Mesenchymal stem cell (in vitro differentiated cells and primary cell): ENCODE results near the gene NT5C3A.

Experiments
- DNase-seq: peaks from one replicate; pipeline ENCODE4 v3.0.0-alpha.2; 2013
- H2AFZ ChIP-seq: one replicate; pipeline ENCODE4 v1.6.1; 2013; ENCODE audit warnings: low read depth, mild to moderate bottlenecking, control low read depth, inconsistent platforms, low read length, moderate library complexity
- H2AK5ac ChIP-seq: 2 replicates; pipeline ENCODE4 v1.6.1; 2013; ENCODE audit warnings: low read length, moderate library complexity, mild to moderate bottlenecking, inconsistent platforms; ENCODE audit not compliant: severe bottlenecking
- H2BK120ac ChIP-seq: one replicate; pipeline ENCODE4 v1.6.1; 2013; ENCODE audit warnings: low read depth, mild to moderate bottlenecking, inconsistent platforms, low read length, moderate library complexity
- H2BK12ac ChIP-seq, 2 experiments: one replicate each; pipeline ENCODE4 v1.6.1; 2013; ENCODE audit warnings: inconsistent platforms in 2 of 2, low read length in 2 of 2, mild to moderate bottlenecking in 2 of 2, moderate library complexity in 2 of 2, control low read depth in 1 of 2
- H2BK15ac ChIP-seq: one replicate; pipeline ENCODE4 v1.6.1; 2013; ENCODE audit warnings: mild to moderate bottlenecking, low read depth, inconsistent platforms; ENCODE audit not compliant: poor library complexity, severe bottlenecking
- H2BK5ac ChIP-seq: 2 replicates; pipeline ENCODE4 v1.6.1; 2013; ENCODE audit warnings: low read depth, mild to moderate bottlenecking, low read length, control low read depth, inconsistent platforms; ENCODE audit not compliant: poor library complexity, severe bottlenecking
- H3K14ac ChIP-seq, 2 experiments: one replicate each; pipeline ENCODE4 v1.6.1; 2013; ENCODE audit warnings: inconsistent platforms in 2 of 2, low read length in 2 of 2, control low read depth in 1 of 2, mild to moderate bottlenecking in 1 of 2, moderate library complexity in 1 of 2
- H3K18ac ChIP-seq, 2 experiments: one replicate each; pipeline ENCODE4 v1.6.1; 2013; ENCODE audit warnings: inconsistent platforms in 2 of 2, low read length in 2 of 2, control low read depth in 1 of 2, low read depth in 1 of 2, mild to moderate bottlenecking in 1 of 2
- H3K23ac ChIP-seq, 2 experiments: one replicate each; pipeline ENCODE4 v1.6.1; 2013; ENCODE audit warnings: inconsistent platforms in 2 of 2, low read length in 2 of 2, mild to moderate bottlenecking in 2 of 2, moderate library complexity in 2 of 2, control low read depth in 1 of 2
- H3K27ac ChIP-seq: 2 replicates; pipeline ENCODE4 v1.5.1; 2013; ENCODE audit warnings: mild to moderate bottlenecking, moderate library complexity, low read length, control low read depth, inconsistent platforms; ENCODE audit not compliant: poor library complexity, severe bottlenecking
- H3K27me3 ChIP-seq, 2 experiments: 2 replicates each; pipeline versions ENCODE4 v1.6.1 to v1.7.0; 2013; ENCODE audit warnings: low read length in 2 of 2, mild to moderate bottlenecking in 2 of 2, moderate library complexity in 2 of 2, control low read depth in 1 of 2, inconsistent platforms in 1 of 2; ENCODE audit not compliant: control insufficient read depth in 1 of 2, insufficient read depth in 1 of 2
- H3K36me3 ChIP-seq, 2 experiments: 2 replicates each; pipeline versions ENCODE4 v1.6.1 to v1.7.0; 2013; ENCODE audit warnings: low read length in 2 of 2, control low read depth in 1 of 2, inconsistent platforms in 1 of 2, low read depth in 1 of 2, mild to moderate bottlenecking in 1 of 2; ENCODE audit not compliant: insufficient read depth in 2 of 2, control insufficient read depth in 1 of 2
- H3K4ac ChIP-seq, 2 experiments: one replicate each; pipeline ENCODE4 v1.6.1; 2013; ENCODE audit warnings: inconsistent platforms in 2 of 2, low read length in 2 of 2, mild to moderate bottlenecking in 2 of 2, moderate library complexity in 2 of 2, control low read depth in 1 of 2, low read depth in 1 of 2
- H3K4me1 ChIP-seq: 2 replicates; pipeline ENCODE4 v1.6.1; 2013; ENCODE audit warnings: low read depth, low read length, control low read depth; ENCODE audit not compliant: control insufficient read depth, insufficient read depth
- H3K4me2 ChIP-seq: 2 replicates; pipeline ENCODE4 v1.6.1; 2013; ENCODE audit warnings: low read length, mild to moderate bottlenecking, inconsistent platforms; ENCODE audit not compliant: poor library complexity, severe bottlenecking
- H3K4me3 ChIP-seq, 2 experiments: 2 replicates each; pipeline versions ENCODE4 v1.5.1 to v1.7.0; 2013; ENCODE audit warnings: low read length in 2 of 2, mild to moderate bottlenecking in 2 of 2, control low read depth in 1 of 2, low read depth in 1 of 2; ENCODE audit not compliant: insufficient read depth in 1 of 2
- H3K79me1 ChIP-seq: replicated peaks from 2 replicates; pipeline ENCODE4 v1.6.1; 2013; ENCODE audit warnings: mild to moderate bottlenecking, control low read depth, low read length, inconsistent platforms; ENCODE audit not compliant: poor library complexity, severe bottlenecking
- H3K9ac ChIP-seq: 2 replicates; pipeline ENCODE4 v1.7.0; 2013; ENCODE audit warnings: mild to moderate bottlenecking, low read length, moderate library complexity
- H3K9me3 ChIP-seq: 2 replicates; pipeline ENCODE4 v1.7.0; 2013; ENCODE audit warnings: mild to moderate bottlenecking, low read length; ENCODE audit not compliant: control insufficient read depth
- H4K8ac ChIP-seq: one replicate; pipeline ENCODE4 v1.6.1; 2013; ENCODE audit warnings: inconsistent platforms, mild to moderate bottlenecking, low read length, moderate library complexity
- H4K91ac ChIP-seq: one replicate; pipeline ENCODE4 v1.6.1; 2013; ENCODE audit warnings: mild to moderate bottlenecking, low read length, inconsistent platforms
- WGBS: methylation state at CpG from one replicate; pipeline ENCODE4 v1.1.7; 2013; ENCODE audit warnings: mixed read lengths; 5-methylcytosine and 5-hydroxymethylcytosine counted together

The NT5C3A gene

DNA sequence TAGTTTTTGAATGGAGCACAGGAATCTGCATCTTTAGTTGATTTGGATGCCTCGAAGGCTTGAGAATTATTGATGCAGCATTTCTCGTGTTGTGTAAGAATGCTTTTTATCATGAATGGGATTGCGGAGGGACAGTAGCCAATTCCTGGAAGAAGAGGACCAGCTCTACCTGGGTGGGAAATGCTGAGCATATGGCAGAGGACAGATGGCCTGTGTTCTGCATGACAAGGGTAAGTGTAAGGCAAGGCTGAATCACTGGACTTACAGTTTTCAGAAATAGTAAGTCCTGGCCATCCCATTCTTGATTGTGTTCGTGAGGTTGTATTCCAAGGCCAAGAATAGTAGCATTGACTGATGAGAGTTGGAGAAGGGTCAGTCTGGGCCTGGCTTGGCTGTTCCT is 30.7 kb upstream of the NT5C3A start:
- Histone ChIP-seq H4K91ac (no peak overlapping the region), H2AFZ (no peak overlapping the region), H3K36me3 (peaks cover 17 to 53% of the 10 kb centered on the region in 2 experiments), H3K23ac (no peak overlapping the region), H4K8ac (no peak overlapping the region), H3K4me1 (no peaks in the 10 kb centered on the region), H3K9me3 (no peaks in the 10 kb centered on the region), H3K79me1 (no peaks in the 10 kb centered on the region), H2BK15ac (no peak overlapping the region), H2BK120ac (no peak overlapping the region), H2BK5ac (no peak overlapping the region), H3K18ac (no peak overlapping the region), H3K4ac (no peak overlapping the region), H3K4me2 (no peak overlapping the region), H3K27me3 (no peaks in the 10 kb centered on the region), H2AK5ac (no peak overlapping the region), H3K14ac (no peak overlapping the region), H3K27ac (no peak overlapping the region), H3K4me3 (no peak overlapping the region), H2BK12ac (no peak overlapping the region), H3K9ac (no peak overlapping the region)
- WGBS, result 97% methylated on average over 4 of the region's 4 CpGs
- DNase-seq, result no peak

DNA sequence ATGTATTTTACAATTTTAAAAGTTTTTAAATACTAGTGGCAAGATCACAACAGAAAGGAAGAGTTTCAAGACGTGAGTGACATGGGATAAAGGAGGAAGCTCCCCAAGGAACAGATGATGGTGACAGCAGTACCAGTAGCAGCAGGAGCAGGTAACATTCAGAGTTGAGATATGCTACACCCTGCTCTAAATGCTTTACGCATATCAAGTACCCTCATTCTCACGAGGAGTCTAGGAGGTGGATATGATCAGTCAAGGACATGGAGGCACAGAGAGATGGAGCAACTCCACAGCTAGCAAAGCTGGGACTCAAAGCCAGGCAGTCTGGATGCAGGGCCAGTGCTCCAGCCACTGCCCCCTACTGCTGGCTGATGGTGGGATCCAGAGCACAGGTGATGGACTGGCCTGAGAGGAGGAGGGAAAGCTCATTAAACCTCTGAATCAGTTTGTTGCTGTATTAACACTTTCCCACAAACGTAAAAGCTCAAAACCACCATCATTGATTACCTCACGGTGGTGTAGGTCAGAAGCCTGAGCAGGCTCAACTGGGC is 29.1 kb upstream of the NT5C3A start:
- no peak overlapping the region for H2BK120ac ChIP-seq
- no peak overlapping the region for H3K18ac ChIP-seq
- no peak overlapping the region for H3K4me2 ChIP-seq
- H4K8ac ChIP-seq, result no peak overlapping the region
- no peaks in the 10 kb centered on the region for H3K79me1 ChIP-seq
- no peak overlapping the region for H3K14ac ChIP-seq
- no peak overlapping the region for H2BK5ac ChIP-seq
- no peak overlapping the region for H3K27ac ChIP-seq
- H3K4ac ChIP-seq, result no peak overlapping the region
- peaks cover 13 to 39% of the 10 kb centered on the region in 2 experiments for H3K36me3 ChIP-seq
- H4K91ac ChIP-seq, result no peak overlapping the region
- H2AFZ ChIP-seq, result no peak overlapping the region
- no peak overlapping the region for H3K23ac ChIP-seq
- H2BK15ac ChIP-seq, result no peak overlapping the region
- no peak overlapping the region for H3K9ac ChIP-seq
- no peak for DNase-seq
- no peak overlapping the region for H2BK12ac ChIP-seq
- no peak overlapping the region for H2AK5ac ChIP-seq
- WGBS, result 89% methylated on average over 5 of the region's 5 CpGs
- H3K27me3 ChIP-seq, result no peaks in the 10 kb centered on the region
- no peaks in the 10 kb centered on the region for H3K4me1 ChIP-seq
- no peaks in the 10 kb centered on the region for H3K9me3 ChIP-seq
- no peak overlapping the region for H3K4me3 ChIP-seq

DNA sequence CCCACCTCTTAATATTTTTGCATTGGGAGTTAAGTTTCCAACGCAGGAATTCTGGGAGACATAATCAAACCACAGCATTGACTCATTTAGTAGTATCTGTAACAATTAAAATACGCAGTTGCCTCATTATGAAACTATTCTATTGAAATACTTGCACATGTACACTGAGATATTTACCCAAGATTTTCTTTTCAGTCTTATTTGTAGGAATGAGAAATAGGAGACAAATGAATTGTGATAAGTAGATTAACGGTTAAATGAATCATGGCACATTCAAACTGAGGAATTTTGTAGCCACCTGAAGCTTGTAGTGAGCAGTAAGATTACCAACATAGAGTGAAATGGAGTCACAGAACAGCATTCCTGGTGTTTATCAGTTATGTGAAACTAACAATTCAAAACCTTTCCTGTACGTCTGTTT is 28.5 kb upstream of the NT5C3A start:
- Histone ChIP-seq H3K18ac (no peak overlapping the region), H3K4me1 (no peaks in the 10 kb centered on the region), H2AFZ (no peak overlapping the region), H3K27ac (no peak overlapping the region), H2BK12ac (no peak overlapping the region), H2AK5ac (no peak overlapping the region), H3K4ac (no peak overlapping the region), H2BK120ac (no peak overlapping the region), H3K9ac (no peak overlapping the region), H2BK15ac (no peak overlapping the region), H3K27me3 (no peaks in the 10 kb centered on the region), H3K23ac (no peak overlapping the region), H3K14ac (no peak overlapping the region), H2BK5ac (no peak overlapping the region), H3K79me1 (no peaks in the 10 kb centered on the region), H4K8ac (no peak overlapping the region), H3K36me3 (peaks cover 12 to 33% of the 10 kb centered on the region in 2 experiments), H3K9me3 (no peaks in the 10 kb centered on the region), H3K4me2 (no peak overlapping the region), H3K4me3 (no peak overlapping the region), H4K91ac (no peak overlapping the region)
- no peak for DNase-seq
- 98% methylated on average over 2 of the region's 4 CpGs for WGBS

DNA sequence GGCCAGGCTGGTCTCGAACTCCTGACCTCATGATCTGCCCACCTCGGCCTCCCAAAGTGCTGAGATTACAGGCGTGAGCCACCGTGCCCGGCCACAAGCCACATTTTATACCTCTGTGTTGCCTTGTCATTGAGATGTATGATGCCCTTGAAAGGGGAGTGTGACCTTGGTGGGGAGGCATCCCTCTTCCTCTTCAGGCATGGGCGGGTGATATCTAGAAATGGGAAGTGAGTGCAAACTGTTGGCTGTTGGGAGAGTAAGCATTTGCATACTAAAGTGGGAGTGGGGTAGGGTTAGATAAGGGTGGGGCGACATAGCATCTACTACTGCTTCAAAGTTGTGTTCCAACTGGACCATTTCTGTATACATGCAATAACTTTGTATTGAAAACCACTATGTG is 26.6 kb upstream of the NT5C3A start:
- no peak overlapping the region for H3K4ac ChIP-seq
- H2BK12ac ChIP-seq, result no peak overlapping the region
- H3K23ac ChIP-seq, result no peak overlapping the region
- H3K27me3 ChIP-seq, result no peaks in the 10 kb centered on the region
- H3K14ac ChIP-seq, result no peak overlapping the region
- H2BK15ac ChIP-seq, result no peak overlapping the region
- no peak overlapping the region for H2BK120ac ChIP-seq
- H3K4me3 ChIP-seq, result no peak overlapping the region
- no peak overlapping the region for H2BK5ac ChIP-seq
- WGBS, result 95% methylated on average over 7 of the region's 7 CpGs
- no peak overlapping the region for H4K8ac ChIP-seq
- peaks cover 7 to 13% of the 10 kb centered on the region in 2 experiments for H3K36me3 ChIP-seq
- no peak overlapping the region for H2AK5ac ChIP-seq
- H3K9me3 ChIP-seq, result no peaks in the 10 kb centered on the region
- H3K27ac ChIP-seq, result no peak overlapping the region
- H3K18ac ChIP-seq, result no peak overlapping the region
- H3K79me1 ChIP-seq, result no peaks in the 10 kb centered on the region
- DNase-seq, result no peak
- H3K4me1 ChIP-seq, result no peaks in the 10 kb centered on the region
- H2AFZ ChIP-seq, result no peak overlapping the region
- H3K4me2 ChIP-seq, result no peak overlapping the region
- no peak overlapping the region for H3K9ac ChIP-seq
- H4K91ac ChIP-seq, result no peak overlapping the region
